GM13976 (cell line): ENCODE results near the gene TBXT.
"Not testable (repeated sequence)": the region's sequence is repeated elsewhere in the genome, so short reads cannot be mapped to it uniquely, and the experiment has no call there.

Source experiments
- DNase-seq: peaks from one replicate; pipeline ENCODE4 v3.0.0; 2012; ENCODE audit warnings: low spot score
- CTCF ChIP-seq: IDR thresholded peaks from 2 replicates; pipeline ENCODE4 v1.5.1; 2012; ENCODE audit warnings: borderline replicate concordance, mild to moderate bottlenecking; ENCODE audit not compliant: insufficient read depth; ENCODE audit errors: extremely low read depth, missing control alignments, control extremely low read depth
- in situ Hi-C: fragments of 300-500 bp; cut with MboI; formaldehyde crosslinking; loops from one replicate; pipeline ENCODE4 v1.12.0; 2022; ENCODE audit warnings: low sequenced_read_pairs, mixed read lengths, inconsistent platforms; ENCODE audit not compliant: unreplicated experiment

TBXT gene

GRCh38 chr6:166151798-166152197, 15.9 kb downstream of the TBXT start:
- no peak for TF ChIP-seq CTCF
- no peak for DNase-seq
- in situ Hi-C loops = no loop called here

GRCh38 chr6:166145751-166146150, 21.9 kb downstream of the TBXT start:
- TF ChIP-seq CTCF = no peak
- in situ Hi-C loops = no loop called here
- DNase-seq = no peak

- no peak for TF ChIP-seq CTCF
- in situ Hi-C loops = no loop called here
- DNase-seq = no peak
Observed at GRCh38 chr6:166143011-166143410, 24.6 kb downstream of the TBXT start.

- in situ Hi-C loops = no loop called here
- TF ChIP-seq CTCF = no peak
- DNase-seq = no peak
Observed at GRCh38 chr6:166127624-166128472, 39.8 kb downstream of the TBXT start.

GRCh38 chr6:166123115-166123514, 44.5 kb downstream of the TBXT start:
- DNase-seq, in situ Hi-C loops: not testable (repeated sequence)

- in situ Hi-C loops = no loop called here
- DNase-seq = no peak
- no peak for TF ChIP-seq CTCF
Observed at GRCh38 chr6:166121726-166122125, 45.9 kb downstream of the TBXT start.

- no peak for DNase-seq
- TF ChIP-seq CTCF = no peak
- in situ Hi-C loops = no loop called here
Observed at GRCh38 chr6:166119116-166119911, 48.3 kb downstream of the TBXT start.
